A549 treated with Hydrocortisone at 1 μM for 4 hours (cell line): ENCODE data around the gene KRTAP20-2. TPM values are rescaled to one million over a fixed set of nuclear protein-coding genes. Genes with fewer than 3 reads are reported as not detected.

Experiments
- total RNA-seq: library from RNA; stranded (reverse); fragments of 200-300 nt; extraction: Qiagen RNA extraction; gene quantifications from 5 replicates; pipeline ENCODE4 v1.2.3, GENCODE V29; 2022

KRTAP20-2 gene
- not detected in 5 replicates for total RNA-seq

GRCh38 chr21:30634906-30635305 is at the start of gene KRTAP20-2:
TSS of gene KRTAP20-2 (plus strand) at chr21:30635206. CDS start at chr21:30635264, 58 bp downstream.

GRCh38 chr21:30590297-30590696 is 44.7 kb upstream of the KRTAP20-2 start, which contains the start of gene KRTAP22-2:
TSS of gene KRTAP22-2 (minus strand) at chr21:30590397.

GRCh38 chr21:30592140-30592539 is 42.9 kb upstream of the KRTAP20-2 start, which contains the start of gene KRTAP6-3:
TSS of gene KRTAP6-3 (plus strand) at chr21:30592440. CDS start at chr21:30592446, 6 bp downstream.

GRCh38 chr21:30598802-30599201 is 36.2 kb upstream of the KRTAP20-2 start, which contains the start of gene KRTAP6-2:
TSS of gene KRTAP6-2 (minus strand) at chr21:30598902. CDS start at chr21:30598874, 28 bp downstream.

GRCh38 chr21:30600787-30601186 is 34.2 kb upstream of the KRTAP20-2 start, which contains the start of gene KRTAP22-1:
TSS of gene KRTAP22-1 (plus strand) at chr21:30601087.

GRCh38 chr21:30613836-30614235 is 21.2 kb upstream of the KRTAP20-2 start, which contains the start of gene KRTAP6-1:
TSS of gene KRTAP6-1 (minus strand) at chr21:30613930. CDS start at chr21:30613904, 26 bp downstream.

GRCh38 chr21:30616125-30616524 is 18.9 kb upstream of the KRTAP20-2 start, which contains the start of gene KRTAP20-1:
TSS of gene KRTAP20-1 (plus strand) at chr21:30616425. CDS start at chr21:30616455, 30 bp downstream.

GRCh38 chr21:30620522-30620921 is 14.5 kb upstream of the KRTAP20-2 start, which contains the start of gene KRTAP20-4:
TSS of gene KRTAP20-4 (plus strand) at chr21:30620627.

GRCh38 chr21:30642564-30642963 is 7.6 kb downstream of the KRTAP20-2 start, which contains the start of gene KRTAP20-3:
TSS of gene KRTAP20-3 (plus strand) at chr21:30642864.

Other genes with a start within 250 kb of the KRTAP20-2 start
- not detected in 5 replicates for gene KRTAP13-1, start 239.2 kb upstream of the KRTAP20-2 start, total RNA-seq
- gene KRTAP13-3, start 209.3 kb upstream of the KRTAP20-2 start, total RNA-seq: not detected in 5 replicates
- not detected in 5 replicates for gene KRTAP13-4, start 205.0 kb upstream of the KRTAP20-2 start, total RNA-seq
- not detected in 5 replicates for gene KRTAP15-1, start 194.9 kb upstream of the KRTAP20-2 start, total RNA-seq
- not detected in 5 replicates for gene KRTAP19-1, start 154.8 kb upstream of the KRTAP20-2 start, total RNA-seq
- not detected in 5 replicates for gene KRTAP19-2, start 147.8 kb upstream of the KRTAP20-2 start, total RNA-seq
- gene KRTAP19-3, start 143.2 kb upstream of the KRTAP20-2 start, total RNA-seq: not detected in 5 replicates
- not detected in 5 replicates for gene KRTAP19-4, start 138.0 kb upstream of the KRTAP20-2 start, total RNA-seq
- gene KRTAP19-5, start 133.1 kb upstream of the KRTAP20-2 start, total RNA-seq: not detected in 5 replicates
- not detected in 5 replicates for gene KRTAP19-6, start 93.3 kb upstream of the KRTAP20-2 start, total RNA-seq
- gene KRTAP19-7, start 73.9 kb upstream of the KRTAP20-2 start, total RNA-seq: not detected in 5 replicates
- not detected in 5 replicates for gene KRTAP22-2, start 44.8 kb upstream of the KRTAP20-2 start, total RNA-seq
- not detected in 5 replicates for gene KRTAP6-3, start 42.8 kb upstream of the KRTAP20-2 start, total RNA-seq
- gene KRTAP6-2, start 36.3 kb upstream of the KRTAP20-2 start, total RNA-seq: not detected in 5 replicates
- not detected in 5 replicates for gene KRTAP22-1, start 34.1 kb upstream of the KRTAP20-2 start, total RNA-seq
- gene KRTAP6-1, start 21.3 kb upstream of the KRTAP20-2 start, total RNA-seq: not detected in 5 replicates
- not detected in 5 replicates for gene KRTAP20-1, start 18.8 kb upstream of the KRTAP20-2 start, total RNA-seq
- gene KRTAP20-4, start 14.6 kb upstream of the KRTAP20-2 start, total RNA-seq: not detected in 5 replicates
- gene KRTAP20-3, start 7.7 kb downstream of the KRTAP20-2 start, total RNA-seq: not detected in 5 replicates
- gene KRTAP21-3, start 83.6 kb downstream of the KRTAP20-2 start, total RNA-seq: not detected in 5 replicates
- gene KRTAP21-2, start 112.1 kb downstream of the KRTAP20-2 start, total RNA-seq: not detected in 5 replicates
- gene KRTAP21-1, start 120.2 kb downstream of the KRTAP20-2 start, total RNA-seq: not detected in 5 replicates
- not detected in 5 replicates for gene KRTAP8-1, start 178.1 kb downstream of the KRTAP20-2 start, total RNA-seq
- not detected in 5 replicates for gene KRTAP7-1, start 194.6 kb downstream of the KRTAP20-2 start, total RNA-seq
- gene KRTAP11-1, start 246.4 kb downstream of the KRTAP20-2 start, total RNA-seq: not detected in 5 replicates